Stimulated activated CD8-positive, alpha-beta memory T cell treated with anti-CD3 and anti-CD28 coated beads, Interleukin-15, amount 100 ng/mL, for 24 hours (primary cell): Measurements from ENCODE around the gene ABCG2.
"Not testable (repeated sequence)": the region's sequence is repeated elsewhere in the genome, so short reads cannot be mapped to it uniquely, and the experiment has no call there.

Experiments used
- DNase-seq: peaks from one replicate; pipeline ENCODE4 v3.0.0-alpha.2; 2020; ENCODE audit warnings: low read depth

Gene ABCG2

DNA sequence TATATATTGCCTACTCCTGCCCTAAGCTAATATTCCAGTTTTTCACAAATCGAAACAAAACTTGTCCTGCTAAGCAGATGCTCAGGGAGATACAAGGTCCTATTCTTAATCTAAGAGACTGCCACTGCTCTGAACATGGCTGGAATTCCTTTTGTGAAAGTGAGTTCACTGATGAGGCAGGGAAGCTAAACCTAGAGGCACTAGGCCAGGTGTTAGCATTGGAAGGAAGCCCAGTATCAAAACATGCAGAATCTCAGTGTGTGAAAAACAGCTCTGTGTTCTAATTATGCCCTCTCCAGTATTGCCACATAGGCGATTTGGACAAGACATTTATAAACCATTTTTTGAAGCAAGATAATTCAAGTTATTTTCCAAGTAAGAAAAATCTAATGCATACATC lies 47.6 kb downstream of the ABCG2 start:
- DNase-seq = no peak

- DNase-seq = no peak
Measured at GRCh38 chr4:88109123-88109881, 49.1 kb downstream of the ABCG2 start.

GRCh38 chr4:88108747-88109122 lies 49.7 kb downstream of the ABCG2 start:
- no peak for DNase-seq

DNA sequence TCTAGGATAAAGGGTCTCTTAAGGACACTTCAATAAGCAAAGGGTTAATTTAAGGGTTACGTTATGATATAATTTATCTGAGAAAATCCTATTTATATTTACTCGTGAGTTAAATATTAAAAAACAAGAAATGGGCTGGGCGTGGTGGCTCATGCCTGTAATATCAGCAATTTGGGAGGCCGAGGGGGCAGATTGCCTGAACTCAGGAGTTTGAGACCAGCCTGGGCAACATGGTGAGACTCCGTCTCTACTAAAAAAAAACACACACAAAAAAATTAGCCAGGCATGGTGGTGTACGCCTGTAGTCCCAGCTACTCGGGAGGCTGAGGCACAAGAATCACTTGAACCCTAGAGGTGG lies 50.4 kb downstream of the ABCG2 start:
- not testable (repeated sequence) for DNase-seq

DNA sequence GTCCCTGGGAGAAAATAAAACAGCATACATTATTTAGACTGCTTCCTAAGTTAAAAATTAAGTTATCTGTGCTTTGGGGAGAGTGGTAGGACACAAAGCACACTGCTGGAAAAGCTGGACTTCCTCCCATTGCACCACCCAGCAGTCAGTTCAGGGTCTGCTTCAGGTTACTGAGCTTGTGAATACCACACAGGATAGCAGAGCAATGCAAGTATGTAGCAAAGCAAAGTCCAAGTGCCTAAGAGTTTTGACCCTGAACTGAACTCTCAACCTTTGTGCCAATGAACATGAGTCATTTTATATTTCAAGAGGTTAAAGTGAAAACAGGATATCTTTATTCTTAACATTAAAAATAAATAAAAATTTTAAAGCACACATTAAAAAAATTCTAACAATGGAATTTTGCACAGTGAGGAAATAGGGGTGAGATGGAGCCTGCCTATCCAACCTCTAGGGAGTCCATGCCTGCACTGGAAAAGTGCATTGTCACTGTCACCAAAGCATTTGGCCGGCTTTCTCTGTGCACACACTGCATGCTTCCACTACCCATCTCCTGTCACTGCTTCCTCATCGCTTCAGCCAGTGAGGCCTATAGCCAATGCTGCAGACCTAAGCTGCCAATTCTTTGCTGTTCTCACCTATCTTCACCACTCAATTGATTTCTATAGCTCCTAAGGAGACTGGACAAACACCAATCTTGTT lies 50.9 kb downstream of the ABCG2 start:
- DNase-seq = no peak

DNA sequence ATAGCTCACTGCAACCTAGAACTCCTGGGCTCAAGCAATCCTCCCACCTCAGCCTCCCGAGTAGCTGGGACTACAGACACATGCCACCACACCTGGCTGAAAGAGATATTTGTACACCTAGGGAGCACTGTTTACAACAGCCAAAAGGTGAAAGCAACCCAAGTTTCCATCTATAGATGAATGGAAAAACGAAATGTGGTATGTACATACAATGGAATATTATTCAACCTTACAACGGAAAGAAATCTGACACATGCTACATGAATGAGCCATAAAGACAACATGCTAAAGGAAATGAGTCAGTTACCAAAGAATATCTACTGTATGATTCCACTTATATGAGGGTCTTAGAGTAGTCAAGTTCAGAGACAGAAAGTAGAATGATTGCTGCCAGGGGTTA lies 52.2 kb downstream of the ABCG2 start:
- no peak for DNase-seq

GRCh38 chr4:88104902-88105610 lies 53.4 kb downstream of the ABCG2 start:
- DNase-seq = no peak

DNA sequence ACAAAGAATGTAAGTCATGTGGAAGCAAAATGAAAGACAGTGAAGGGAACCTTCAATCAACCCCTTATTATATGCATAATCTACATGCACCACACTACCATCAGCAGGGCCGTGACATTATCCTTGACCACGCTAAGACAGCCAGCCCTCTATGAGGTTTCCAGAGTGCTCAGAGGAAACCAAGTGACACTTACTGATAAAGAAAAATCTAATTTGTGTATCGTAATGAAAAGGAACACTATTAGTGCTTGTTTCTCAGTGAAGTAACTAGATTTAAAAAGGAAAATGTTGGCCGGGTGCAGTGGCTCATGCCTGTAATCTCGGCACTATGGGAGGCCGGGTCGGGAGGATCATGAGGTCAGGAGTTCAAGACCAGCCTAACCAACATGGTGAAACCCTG lies 56.4 kb downstream of the ABCG2 start:
- no peak for DNase-seq

- DNase-seq = no peak
Measured at GRCh38 chr4:88101165-88101564, 57.3 kb downstream of the ABCG2 start.

GRCh38 chr4:88098993-88099752 lies 59.3 kb downstream of the ABCG2 start:
- no peak for DNase-seq

GRCh38 chr4:88097781-88098180 lies 60.7 kb downstream of the ABCG2 start:
- DNase-seq = no peak

DNA sequence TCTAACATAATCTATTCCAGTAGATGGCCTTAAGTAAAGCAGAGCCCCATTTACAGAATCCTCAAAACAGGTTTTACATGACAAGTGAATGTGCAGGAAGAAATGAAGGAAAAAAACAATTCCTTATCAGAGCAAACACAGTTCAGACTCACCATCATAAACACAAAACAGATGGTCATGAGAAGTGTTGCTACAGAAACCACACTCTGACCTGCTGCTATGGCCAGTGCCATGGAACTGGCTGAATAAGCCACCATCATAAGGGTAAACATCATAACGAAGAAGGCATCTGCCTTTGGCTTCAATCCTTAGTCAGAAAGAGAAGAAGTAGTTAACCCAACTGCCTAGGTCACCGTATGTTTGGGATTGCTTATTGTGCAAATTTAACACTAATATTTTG lies 61.1 kb downstream of the ABCG2 start:
- no peak for DNase-seq

- DNase-seq = no peak
Measured at GRCh38 chr4:88093874-88094273, 64.6 kb downstream of the ABCG2 start.

DNA sequence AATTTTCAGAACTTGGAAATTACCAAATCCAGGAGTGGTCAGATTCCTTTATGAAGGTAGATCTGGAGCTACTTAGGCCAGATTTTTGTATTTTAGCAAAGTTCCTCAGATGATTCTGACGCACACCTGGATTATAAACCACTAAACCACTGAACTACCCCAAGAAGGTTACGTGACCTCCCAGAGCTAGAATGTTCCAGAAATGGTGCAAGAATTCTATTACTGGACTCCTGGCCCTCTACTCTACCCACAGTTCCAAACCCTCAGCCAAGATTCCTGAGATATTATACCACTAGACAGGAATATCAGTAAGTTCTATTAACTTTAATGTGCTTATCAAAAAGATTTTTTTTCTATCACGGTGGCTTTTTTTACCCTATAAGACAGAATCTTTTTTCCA lies 67.1 kb downstream of the ABCG2 start:
- no peak for DNase-seq

DNA sequence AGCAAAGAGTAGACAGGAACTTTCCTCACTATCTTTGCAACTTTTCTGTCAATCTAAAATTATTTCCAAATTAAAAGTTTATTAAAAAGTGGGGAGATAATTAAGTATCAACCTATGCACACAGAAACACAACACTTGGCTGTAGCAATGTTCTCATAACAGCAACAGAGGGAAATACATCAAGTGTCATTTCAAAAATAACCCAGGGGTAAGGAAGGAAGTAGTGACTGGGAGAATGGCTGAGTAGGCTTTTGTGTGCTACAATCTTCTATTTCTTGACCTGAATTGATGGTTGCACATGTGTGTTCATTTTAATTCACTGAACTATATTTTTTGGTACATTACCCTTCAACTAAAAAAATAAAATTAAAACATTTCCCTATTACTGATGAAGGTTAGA lies 67.5 kb downstream of the ABCG2 start:
- DNase-seq = no peak

DNA sequence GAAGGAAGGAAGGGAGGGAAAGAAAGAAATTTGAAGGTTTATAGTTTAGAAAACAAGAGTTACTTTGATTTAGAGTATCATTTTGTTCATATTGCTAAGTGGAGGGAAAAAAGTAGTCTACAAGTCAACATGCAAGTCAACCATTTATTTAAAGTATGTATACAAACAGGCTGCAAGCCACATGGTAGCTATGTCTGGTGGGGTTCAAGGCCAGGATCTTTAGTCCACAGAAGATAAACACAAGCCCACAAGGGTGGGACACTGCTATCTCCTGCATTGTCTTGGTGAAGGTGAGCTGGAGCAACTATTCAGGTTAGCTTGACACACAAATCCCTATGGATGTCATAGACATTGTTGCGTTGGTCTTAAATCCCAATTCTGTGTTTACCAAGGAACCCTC lies 71.4 kb downstream of the ABCG2 start:
- no peak for DNase-seq

DNA sequence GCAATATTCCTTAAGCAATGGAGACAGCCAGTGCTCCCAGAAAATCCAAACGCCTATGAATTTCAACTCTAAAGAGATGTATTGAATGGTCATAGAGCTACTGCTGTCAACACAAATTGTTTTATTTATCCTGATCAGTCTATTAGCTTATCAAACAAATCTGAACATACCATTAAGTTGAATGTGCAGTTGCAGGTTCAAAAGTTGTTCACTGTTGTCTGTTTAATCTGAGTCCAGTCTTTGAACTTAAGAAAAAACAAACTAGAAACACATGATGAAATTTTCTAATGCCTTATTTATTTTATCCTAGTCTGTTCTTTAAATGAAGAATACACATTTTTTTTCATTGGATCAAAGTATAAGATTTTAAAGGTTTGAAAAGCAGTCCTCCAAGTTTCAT lies 77.8 kb downstream of the ABCG2 start:
- DNase-seq = no peak

DNA sequence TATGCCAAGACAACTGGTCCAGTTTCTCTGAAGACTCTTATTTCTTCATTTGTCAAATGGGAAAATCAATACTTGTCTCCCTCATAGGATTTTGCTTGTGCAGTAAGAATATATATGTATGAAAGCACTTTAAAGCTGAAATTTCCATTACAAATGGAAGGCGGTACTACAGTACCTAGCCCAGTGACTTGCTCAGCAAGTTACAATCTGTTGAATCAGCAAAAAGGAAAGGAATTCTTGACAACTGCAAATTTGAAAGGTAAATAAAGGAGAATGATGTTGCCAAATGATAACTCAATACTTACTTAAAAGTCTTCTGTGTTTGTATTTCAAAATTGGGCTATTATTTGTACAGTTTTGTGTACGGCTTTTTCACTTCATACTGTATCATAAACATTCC lies 79.9 kb downstream of the ABCG2 start:
- DNase-seq = no peak

GRCh38 chr4:88077911-88078524 lies 80.4 kb downstream of the ABCG2 start:
- no peak for DNase-seq

GRCh38 chr4:88075336-88075735 lies 83.1 kb downstream of the ABCG2 start:
- no peak for DNase-seq

DNA sequence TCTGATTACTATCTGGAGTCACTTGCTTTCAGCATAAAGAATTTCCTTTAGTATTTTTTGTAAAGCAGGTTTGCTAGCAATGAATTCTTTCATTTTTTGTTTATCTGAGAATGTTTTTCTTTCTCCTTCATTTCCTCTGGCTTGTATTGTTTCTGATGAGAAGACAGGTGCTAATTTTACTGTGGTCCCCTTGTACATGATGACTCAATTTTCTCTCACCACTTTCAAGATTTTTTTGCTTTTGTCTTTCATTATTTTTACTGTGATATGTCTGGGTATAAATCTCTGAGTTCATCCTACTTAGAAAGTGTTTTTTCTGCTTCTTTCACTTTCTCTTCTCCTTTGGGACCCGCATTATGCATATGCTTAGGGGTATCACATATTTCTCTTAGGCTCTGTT lies 88.4 kb downstream of the ABCG2 start:
- DNase-seq = no peak

DNA sequence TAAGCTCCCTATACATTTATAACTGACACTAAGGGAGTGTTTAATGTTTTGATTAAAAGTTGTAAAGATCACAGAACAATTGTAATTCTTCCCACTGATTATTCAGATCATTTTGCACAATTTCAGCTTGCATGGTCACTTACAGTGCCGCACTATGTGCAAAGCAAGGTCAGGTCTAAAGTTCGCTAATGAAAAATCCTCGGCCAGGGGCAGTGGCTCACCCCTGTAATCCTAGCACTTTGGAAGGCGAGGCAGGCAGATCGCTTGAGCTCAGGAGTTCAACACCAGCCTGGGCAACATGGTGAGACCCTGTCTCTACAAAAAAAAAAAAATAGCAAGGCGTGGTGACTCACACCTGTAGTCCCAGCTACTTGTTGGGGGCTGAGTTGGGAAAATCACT lies 94.0 kb downstream of the ABCG2 start:
- no peak for DNase-seq
